GM21423 (cell line): ENCODE measurements around the gene SERPINE1.

Source experiments
- ATAC-seq: cut with Tn5 transposase; IDR thresholded peaks from one replicate; pipeline ENCODE4 v1.9.1; 2021; ENCODE audit warnings: mild to moderate bottlenecking, moderate library complexity; ENCODE audit not compliant: unreplicated experiment

The SERPINE1 gene

GRCh38 chr7:101166909-101167644 is 40.2 kb downstream of the SERPINE1 start:
- no peak for ATAC-seq

GRCh38 chr7:101167645-101168411 is 40.9 kb downstream of the SERPINE1 start:
- no peak for ATAC-seq

- no peak for ATAC-seq
Measured at GRCh38 chr7:101168412-101169049, 41.6 kb downstream of the SERPINE1 start.

GRCh38 chr7:101169110-101169837 is 42.4 kb downstream of the SERPINE1 start:
- no peak for ATAC-seq

GRCh38 chr7:101169838-101170551 is 43.1 kb downstream of the SERPINE1 start:
- no peak for ATAC-seq

GRCh38 chr7:101170617-101171441 is 43.9 kb downstream of the SERPINE1 start:
- no peak for ATAC-seq

GRCh38 chr7:101171442-101171837 is 44.5 kb downstream of the SERPINE1 start:
- ATAC-seq: no peak

GRCh38 chr7:101172005-101172853 is 45.3 kb downstream of the SERPINE1 start:
- no peak for ATAC-seq

- no peak for ATAC-seq
Measured at GRCh38 chr7:101172854-101173751, 46.2 kb downstream of the SERPINE1 start.

GRCh38 chr7:101173752-101174244 is 46.9 kb downstream of the SERPINE1 start:
- ATAC-seq: no peak

GRCh38 chr7:101174322-101174854 is 47.5 kb downstream of the SERPINE1 start:
- ATAC-seq: no peak

- no peak for ATAC-seq
Measured at GRCh38 chr7:101175664-101176063, 48.8 kb downstream of the SERPINE1 start.

- ATAC-seq: no peak
Measured at GRCh38 chr7:101177644-101178043, 50.7 kb downstream of the SERPINE1 start.

GRCh38 chr7:101179117-101179516 is 52.2 kb downstream of the SERPINE1 start:
- ATAC-seq: no peak

- no peak for ATAC-seq
Measured at GRCh38 chr7:101179713-101180112, 52.8 kb downstream of the SERPINE1 start.

GRCh38 chr7:101180130-101180755 is 53.3 kb downstream of the SERPINE1 start, which contains the start of gene NAT16:
TSS of gene NAT16 (minus strand) at chr7:101180293. CDS start at chr7:101174807, 5,486 bp downstream.
- no peak for ATAC-seq
